AG04450 (cell line): ENCODE measurements around the gene CSNK1G1. TPM values are rescaled to one million over a fixed set of nuclear protein-coding genes. Genes with fewer than 3 reads are reported as not detected.

Experiments
- CTCF ChIA-PET: fragments of 300-600, 350-600 bp; formaldehyde crosslinking; extraction: SDS; loops from one replicate; lab custom pipeline; 2022; ENCODE audit warnings: antibody characterized with exemption, inconsistent platforms; lab: Charles Lee
- POLR2A ChIA-PET: fragments of 350-600 bp; formaldehyde crosslinking; extraction: SDS; loops from one replicate; lab custom pipeline; 2021; ENCODE audit warnings: antibody characterized with exemption, inconsistent platforms; lab: Yijun Ruan, JAX
- DNase-seq: peaks from one replicate; pipeline ENCODE4 v3.0.0-alpha.2; 2011; ENCODE audit warnings: low read depth, low spot score
- H3K27ac ChIP-seq: one replicate; pipeline ENCODE4 v1.5.1; 2012; ENCODE audit warnings: low read depth, low read length, control low read depth
- H3K27me3 ChIP-seq: one replicate; pipeline ENCODE4 v1.6.0; 2012; ENCODE audit warnings: low read length; ENCODE audit not compliant: control insufficient read depth, insufficient read depth
- H3K4me3 ChIP-seq: 2 replicates; pipeline ENCODE4 v1.5.1; 2011; ENCODE audit warnings: mild to moderate bottlenecking, low read depth, low read length, control low read depth
- H3K9me3 ChIP-seq: 2 replicates; pipeline ENCODE4 v1.5.1; 2012; ENCODE audit warnings: low read length; ENCODE audit not compliant: control insufficient read depth, insufficient read depth
- CTCF ChIP-seq: IDR thresholded peaks from 2 replicates; pipeline ENCODE4 v1.5.1; 2011; ENCODE audit warnings: low read depth, low read length, control low read depth, inconsistent platforms
- polyA plus RNA-seq: library from polyadenylated mRNA; depleted of rRNA; stranded (reverse); fragments of >200 nt; gene quantifications from 2 replicates; pipeline ENCODE4 v1.2.3, GENCODE V29; 2011

The CSNK1G1 gene
- polyA plus RNA-seq, 1 experiment, result 24.3 TPM

DNA sequence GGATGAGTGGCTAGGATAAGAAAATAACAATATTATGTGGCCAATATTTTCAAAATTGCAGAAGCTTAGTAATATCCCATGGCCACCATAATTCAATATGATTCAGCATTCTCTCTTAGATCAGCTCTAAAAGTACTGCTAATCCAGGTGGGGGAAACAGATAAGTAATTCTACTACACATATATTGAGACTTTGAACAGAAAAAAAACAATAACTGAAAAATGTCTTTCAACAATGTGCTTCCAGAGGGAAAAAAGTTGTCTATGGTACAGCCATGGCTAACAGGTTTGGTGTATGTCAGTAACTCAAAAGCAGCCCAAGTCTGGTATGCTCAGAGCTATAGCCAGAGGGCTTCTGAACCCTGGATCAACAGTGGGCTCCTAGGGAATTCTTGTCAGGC lies 150.8 kb downstream of the CSNK1G1 start:
- H3K4me3 ChIP-seq, result no peak overlapping the region
- H3K9me3 ChIP-seq, result no peaks in the 10 kb centered on the region
- no peak for TF ChIP-seq CTCF
- ChIA-PET CTCF (interaction anchor here (0.8 to 2.6 kb wide), 2 partner anchors 8 to 151 kb away, joined by 3 to 11 read pairs; partner anchors contain the start of gene CSNK1G1), POLR2A (no interaction called here)
- no peaks in the 10 kb centered on the region for H3K27me3 ChIP-seq
- no peak overlapping the region for H3K27ac ChIP-seq
- DNase-seq, result no peak

GRCh38 chr15:64197425-64197824 lies 158.5 kb downstream of the CSNK1G1 start:
- Histone ChIP-seq H3K4me3 (no peak overlapping the region), H3K27me3 (no peaks in the 10 kb centered on the region), H3K27ac (no peak overlapping the region), H3K9me3 (no peaks in the 10 kb centered on the region)
- ChIA-PET POLR2A (interaction anchor here (0.6 kb wide), 1 partner anchor 198 kb away, joined by 3 read pairs; no protein-coding TSS in a partner anchor), CTCF (no interaction called here)
- DNase-seq, result no peak
- TF ChIP-seq CTCF, result no peak

DNA sequence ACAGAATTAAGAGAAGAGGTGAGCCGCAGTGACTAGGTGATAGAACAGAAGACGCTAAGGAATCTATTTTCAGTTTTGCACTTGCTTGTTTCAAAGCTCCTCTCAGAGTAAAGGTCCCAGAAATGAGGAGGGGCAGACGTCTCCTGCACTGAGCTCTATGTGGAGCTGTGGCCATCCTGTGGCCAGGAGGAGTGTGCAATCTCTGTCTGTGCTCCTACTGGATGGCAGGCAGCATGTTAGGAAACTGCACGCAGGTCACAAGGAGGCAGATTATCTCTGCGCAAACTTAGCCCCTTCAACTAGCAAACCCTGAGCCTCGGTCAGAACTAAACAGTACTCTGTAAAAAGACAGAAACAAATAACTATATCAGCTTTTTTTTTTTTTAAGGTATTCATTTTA lies 162.0 kb downstream of the CSNK1G1 start:
- Histone ChIP-seq H3K27me3 (no peaks in the 10 kb centered on the region), H3K9me3 (no peaks in the 10 kb centered on the region), H3K27ac (no peak overlapping the region), H3K4me3 (no peak overlapping the region)
- ChIA-PET POLR2A (interaction anchor here (0.7 kb wide), 1 partner anchor 73 kb away, joined by 3 read pairs; no protein-coding TSS in a partner anchor), CTCF (no interaction called here)
- DNase-seq, result no peak
- no peak for TF ChIP-seq CTCF

- H3K27me3 ChIP-seq, result no peaks in the 10 kb centered on the region
- ChIA-PET POLR2A (no interaction called here), CTCF (interaction anchor here (0.5 to 0.6 kb wide), 2 partner anchors 17 to 116 kb away, joined by 3 to 8 read pairs; no protein-coding TSS in a partner anchor)
- H3K9me3 ChIP-seq, result no peaks in the 10 kb centered on the region
- TF ChIP-seq CTCF, result no peak
- H3K27ac ChIP-seq, result no peak overlapping the region
- no peak for DNase-seq
- H3K4me3 ChIP-seq, result no peak overlapping the region
These were observed 163.8 kb downstream of the CSNK1G1 start for GRCh38 chr15:64191971-64192830.
